HepG2 (cell line): ENCODE measurements around the gene VAMP2. TPM values are rescaled to one million over a fixed set of nuclear protein-coding genes. Genes with fewer than 3 reads are reported as not detected.

Experiments used
- ATF7 ChIP-seq, 2 experiments: fragments of 450-650 bp in 1 of 2; sonication (generic) in 1 of 2; formaldehyde crosslinking in 1 of 2; IDR thresholded peaks; 2 replicates each; pipeline versions ENCODE4 v1.4.0 to v1.6.1; 2016 to 2020; ENCODE audit warnings: antibody characterized with exemption in 1 of 2, mild to moderate bottlenecking in 1 of 2, missing genetic modification reagents in 1 of 2
- BHLHE40 ChIP-seq: IDR thresholded peaks from 2 replicates; pipeline ENCODE4 v1.6.1; 2011; ENCODE audit warnings: low read length, improper control_type of control experiment
- EEA1 ChIP-seq: sonication (generic); formaldehyde crosslinking; IDR thresholded peaks from 2 replicates; pipeline ENCODE4 v1.5.1; 2020; ENCODE audit warnings: mild to moderate bottlenecking, missing genetic modification reagents, borderline replicate concordance
- ETV6 ChIP-seq: sonication (generic); formaldehyde crosslinking; conservative IDR thresholded peaks from 2 replicates; pipeline ENCODE4 v1.4.0; 2020; ENCODE audit warnings: missing genetic modification reagents
- HDAC1 ChIP-seq: sonication (generic); formaldehyde crosslinking; IDR thresholded peaks from 2 replicates; pipeline ENCODE4 v1.5.1; 2020; ENCODE audit warnings: mild to moderate bottlenecking, missing genetic modification reagents
- KMT2B ChIP-seq: IDR thresholded peaks from 2 replicates; pipeline ENCODE4 v1.6.1; 2016; ENCODE audit warnings: missing genetic modification reagents, missing compliant biosample characterization
- MAFK ChIP-seq, 2 experiments: IDR thresholded peaks in 1 of 2; conservative IDR thresholded peaks in 1 of 2; 2 replicates each; pipeline ENCODE4 v1.6.1; 2011; ENCODE audit warnings: improper control_type of control experiment in 2 of 2, low read length in 2 of 2
- MEF2D ChIP-seq: sonication (generic); formaldehyde crosslinking; IDR thresholded peaks from 2 replicates; pipeline ENCODE4 v1.5.1; 2020; ENCODE audit warnings: mild to moderate bottlenecking, missing genetic modification reagents
- NCOA1 ChIP-seq: sonication (generic); formaldehyde crosslinking; IDR thresholded peaks from 2 replicates; pipeline ENCODE4 v1.9.0; 2021; ENCODE audit warnings: missing genetic modification reagents
- NR2F1 ChIP-seq, 2 experiments: fragments of 450-650 bp in 1 of 2; formaldehyde crosslinking in 1 of 2; IDR thresholded peaks; 2 replicates each; pipeline versions ENCODE4 v1.5.0 to v1.6.1; 2016 to 2020; ENCODE audit warnings: mild to moderate bottlenecking in 1 of 2, missing compliant biosample characterization in 1 of 2, missing genetic modification reagents in 1 of 2, moderate library complexity in 1 of 2
- RBFOX2 ChIP-seq: fragments of 200-400 bp; formaldehyde crosslinking; IDR thresholded peaks from 2 replicates; pipeline ENCODE4 v1.6.1; 2017; ENCODE audit warnings: low read depth, mild to moderate bottlenecking, low read length
- SNRNP70 ChIP-seq: fragments of 200-400 bp; formaldehyde crosslinking; IDR thresholded peaks from 2 replicates; pipeline ENCODE4 v1.6.1; 2017; ENCODE audit warnings: mild to moderate bottlenecking, low read depth, low read length, moderate library complexity
- SP5 ChIP-seq: IDR thresholded peaks from 2 replicates; pipeline ENCODE4 v1.6.1; 2016; ENCODE audit warnings: low read depth, borderline replicate concordance
- STAG1 ChIP-seq: sonication (generic); formaldehyde crosslinking; IDR thresholded peaks from 2 replicates; pipeline ENCODE4 v1.4.0; 2020; ENCODE audit warnings: missing genetic modification reagents
- ZBTB38 ChIP-seq: sonication (generic); formaldehyde crosslinking; IDR thresholded peaks from 2 replicates; pipeline ENCODE4 v1.5.1; 2020; ENCODE audit warnings: mild to moderate bottlenecking, missing genetic modification reagents
- ZNF10 ChIP-seq: sonication (generic); formaldehyde crosslinking; IDR thresholded peaks from 2 replicates; pipeline ENCODE4 v1.4.0; 2020; ENCODE audit warnings: mild to moderate bottlenecking, low read depth, missing genetic modification reagents, borderline replicate concordance
- ZNF121 ChIP-seq: sonication (generic); formaldehyde crosslinking; IDR thresholded peaks from 2 replicates; pipeline ENCODE4 v1.5.0; 2020; ENCODE audit warnings: mild to moderate bottlenecking, missing genetic modification reagents
- ZNF205 ChIP-seq: IDR thresholded peaks from 2 replicates; pipeline ENCODE4 v1.6.1; 2018; ENCODE audit warnings: missing biosample characterization, missing genetic modification reagents
- ZNF333 ChIP-seq: sonication (generic); formaldehyde crosslinking; IDR thresholded peaks from 2 replicates; pipeline ENCODE4 v1.4.0; 2020; ENCODE audit warnings: mild to moderate bottlenecking, missing genetic modification reagents, borderline replicate concordance
- ZNF709 ChIP-seq: sonication (generic); formaldehyde crosslinking; IDR thresholded peaks from 2 replicates; pipeline ENCODE4 v1.5.0; 2020; ENCODE audit warnings: mild to moderate bottlenecking, missing genetic modification reagents
- ZNF737 ChIP-seq: sonication (generic); formaldehyde crosslinking; IDR thresholded peaks from 2 replicates; pipeline ENCODE4 v1.5.0; 2020; ENCODE audit warnings: missing genetic modification reagents, mild to moderate bottlenecking, borderline replicate concordance
- ZNF746 ChIP-seq: sonication (generic); formaldehyde crosslinking; IDR thresholded peaks from 2 replicates; pipeline ENCODE4 v1.8.0; 2022; ENCODE audit warnings: mild to moderate bottlenecking, missing genetic modification reagents
- ZNF772 ChIP-seq: sonication (generic); formaldehyde crosslinking; IDR thresholded peaks from 2 replicates; pipeline ENCODE4 v1.5.0; 2020; ENCODE audit warnings: mild to moderate bottlenecking, missing genetic modification reagents
- ZSCAN31 ChIP-seq: sonication (generic); formaldehyde crosslinking; IDR thresholded peaks from 2 replicates; pipeline ENCODE4 v1.5.0; 2020; ENCODE audit warnings: low read depth, mild to moderate bottlenecking, missing genetic modification reagents
- polyA plus RNA-seq, 8 experiments: library from polyadenylated mRNA; depleted of rRNA in 3 of 8; stranded (reverse) in 7 of 8; unstranded in 1 of 8; fragments of >200 nt; fragmentation: Illumina TruSeq in 4 of 8; extraction: Trizol in 4 of 8; gene quantifications; 2 replicates each; pipeline versions ENCODE4 v1.2.1 to v1.2.3, GENCODE V29; 2011 to 2016; ENCODE audit warnings: low read depth in 4 of 8, missing spikeins in 1 of 8, mixed read lengths in 1 of 8; ENCODE audit not compliant: insufficient read depth in 1 of 8
- total RNA-seq, 5 experiments: library from RNA; depleted of rRNA; stranded (reverse); fragments of >200 nt; fragmentation: Illumina TruSeq; extraction: Trizol; gene quantifications; 2 replicates each; pipeline ENCODE4 v1.2.3, GENCODE V29; 2016; ENCODE audit warnings: low read depth in 1 of 5
- TF ChIP-seq, protein P1 (sequence below): sonication (generic); formaldehyde crosslinking; IDR thresholded peaks from 2 replicates; pipeline ENCODE4 v1.4.0; 2020; ENCODE audit warnings: missing genetic modification reagents
- TF ChIP-seq, protein P2 (sequence below): sonication (generic); formaldehyde crosslinking; conservative IDR thresholded peaks from 2 replicates; pipeline ENCODE4 v1.4.0; 2020; ENCODE audit warnings: missing genetic modification reagents
- TF ChIP-seq, protein P3 (sequence below): sonication (generic); formaldehyde crosslinking; IDR thresholded peaks from 2 replicates; pipeline ENCODE4 v1.4.0; 2020; ENCODE audit warnings: missing genetic modification reagents, borderline replicate concordance

The VAMP2 gene
- total and polyA plus RNA-seq, 2 of the 13 experiments (the other 11 are each of a cell fraction or from before 2014, with no cell fraction given) = 3.9 to 17.2 TPM

GRCh38 chr17:8121681-8122421 is 40.9 kb downstream of the VAMP2 start (continued):
- TF ChIP-seq ZNF333 (no peak), EEA1 (CRISPR knock-in tag) (peak; percentile 39; the same call in 1 of the 2 replicates), MAFK (conservative IDR thresholded peaks at IDR 0.05 in 1 of 2, IDR thresholded peaks at IDR 0.05 in 1 of 2; ENCODE audit: low read length in 2 of 2) (no peak), NR2F1 (CRISPR knock-in tag; IDR thresholded peaks at IDR 0.05) (no peak), BHLHE40 (no peak), RBFOX2 (no peak), ZNF746 (CRISPR knock-in tag) (no peak), NCOA1 (CRISPR knock-in tag) (no peak), HDAC1 (no peak), ZNF121 (CRISPR knock-in tag) (no peak), STAG1 (peak; percentile 87), ZSCAN31 (CRISPR knock-in tag) (no peak), SP5 (0 out of 2 replicates have a peak, but pooled peaks have one; percentile 14), KMT2B (CRISPR knock-in tag) (no peak), ZNF709 (CRISPR knock-in tag) (0 out of 2 replicates have a peak, but pooled peaks have one; percentile 49), MEF2D (CRISPR knock-in tag) (no peak), ZNF205 (CRISPR knock-in tag) (no peak), ETV6 (no peak; the same call in 1 of the 2 replicates), ATF7 (IDR thresholded peaks at IDR 0.05) (no peak), ATF7 (CRISPR knock-in tag; IDR thresholded peaks at IDR 0.05) (no peak), SNRNP70 (no peak), ZBTB38 (peak; percentile 69), ZNF10 (CRISPR knock-in tag) (no peak), ZNF772 (CRISPR knock-in tag) (no peak; the same call in 1 of the 2 replicates), ZNF737 (CRISPR knock-in tag) (no peak)
- TF ChIP-seq, protein P1, sequence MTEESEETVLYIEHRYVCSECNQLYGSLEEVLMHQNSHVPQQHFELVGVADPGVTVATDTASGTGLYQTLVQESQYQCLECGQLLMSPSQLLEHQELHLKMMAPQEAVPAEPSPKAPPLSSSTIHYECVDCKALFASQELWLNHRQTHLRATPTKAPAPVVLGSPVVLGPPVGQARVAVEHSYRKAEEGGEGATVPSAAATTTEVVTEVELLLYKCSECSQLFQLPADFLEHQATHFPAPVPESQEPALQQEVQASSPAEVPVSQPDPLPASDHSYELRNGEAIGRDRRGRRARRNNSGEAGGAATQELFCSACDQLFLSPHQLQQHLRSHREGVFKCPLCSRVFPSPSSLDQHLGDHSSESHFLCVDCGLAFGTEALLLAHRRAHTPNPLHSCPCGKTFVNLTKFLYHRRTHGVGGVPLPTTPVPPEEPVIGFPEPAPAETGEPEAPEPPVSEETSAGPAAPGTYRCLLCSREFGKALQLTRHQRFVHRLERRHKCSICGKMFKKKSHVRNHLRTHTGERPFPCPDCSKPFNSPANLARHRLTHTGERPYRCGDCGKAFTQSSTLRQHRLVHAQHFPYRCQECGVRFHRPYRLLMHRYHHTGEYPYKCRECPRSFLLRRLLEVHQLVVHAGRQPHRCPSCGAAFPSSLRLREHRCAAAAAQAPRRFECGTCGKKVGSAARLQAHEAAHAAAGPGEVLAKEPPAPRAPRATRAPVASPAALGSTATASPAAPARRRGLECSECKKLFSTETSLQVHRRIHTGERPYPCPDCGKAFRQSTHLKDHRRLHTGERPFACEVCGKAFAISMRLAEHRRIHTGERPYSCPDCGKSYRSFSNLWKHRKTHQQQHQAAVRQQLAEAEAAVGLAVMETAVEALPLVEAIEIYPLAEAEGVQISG (CRISPR knock-in tag) = no peak
- TF ChIP-seq, protein P2, sequence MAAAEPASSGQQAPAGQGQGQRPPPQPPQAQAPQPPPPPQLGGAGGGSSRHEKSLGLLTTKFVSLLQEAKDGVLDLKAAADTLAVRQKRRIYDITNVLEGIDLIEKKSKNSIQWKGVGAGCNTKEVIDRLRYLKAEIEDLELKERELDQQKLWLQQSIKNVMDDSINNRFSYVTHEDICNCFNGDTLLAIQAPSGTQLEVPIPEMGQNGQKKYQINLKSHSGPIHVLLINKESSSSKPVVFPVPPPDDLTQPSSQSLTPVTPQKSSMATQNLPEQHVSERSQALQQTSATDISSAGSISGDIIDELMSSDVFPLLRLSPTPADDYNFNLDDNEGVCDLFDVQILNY (CRISPR knock-in tag) = no peak
- TF ChIP-seq, protein P3, sequence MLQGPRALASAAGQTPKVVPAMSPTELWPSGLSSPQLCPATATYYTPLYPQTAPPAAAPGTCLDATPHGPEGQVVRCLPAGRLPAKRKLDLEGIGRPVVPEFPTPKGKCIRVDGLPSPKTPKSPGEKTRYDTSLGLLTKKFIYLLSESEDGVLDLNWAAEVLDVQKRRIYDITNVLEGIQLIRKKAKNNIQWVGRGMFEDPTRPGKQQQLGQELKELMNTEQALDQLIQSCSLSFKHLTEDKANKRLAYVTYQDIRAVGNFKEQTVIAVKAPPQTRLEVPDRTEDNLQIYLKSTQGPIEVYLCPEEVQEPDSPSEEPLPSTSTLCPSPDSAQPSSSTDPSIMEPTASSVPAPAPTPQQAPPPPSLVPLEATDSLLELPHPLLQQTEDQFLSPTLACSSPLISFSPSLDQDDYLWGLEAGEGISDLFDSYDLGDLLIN (CRISPR knock-in tag) = no peak
